ENCODE results near the gene TRNAU1AP.

TRNAU1AP gene

DNA sequence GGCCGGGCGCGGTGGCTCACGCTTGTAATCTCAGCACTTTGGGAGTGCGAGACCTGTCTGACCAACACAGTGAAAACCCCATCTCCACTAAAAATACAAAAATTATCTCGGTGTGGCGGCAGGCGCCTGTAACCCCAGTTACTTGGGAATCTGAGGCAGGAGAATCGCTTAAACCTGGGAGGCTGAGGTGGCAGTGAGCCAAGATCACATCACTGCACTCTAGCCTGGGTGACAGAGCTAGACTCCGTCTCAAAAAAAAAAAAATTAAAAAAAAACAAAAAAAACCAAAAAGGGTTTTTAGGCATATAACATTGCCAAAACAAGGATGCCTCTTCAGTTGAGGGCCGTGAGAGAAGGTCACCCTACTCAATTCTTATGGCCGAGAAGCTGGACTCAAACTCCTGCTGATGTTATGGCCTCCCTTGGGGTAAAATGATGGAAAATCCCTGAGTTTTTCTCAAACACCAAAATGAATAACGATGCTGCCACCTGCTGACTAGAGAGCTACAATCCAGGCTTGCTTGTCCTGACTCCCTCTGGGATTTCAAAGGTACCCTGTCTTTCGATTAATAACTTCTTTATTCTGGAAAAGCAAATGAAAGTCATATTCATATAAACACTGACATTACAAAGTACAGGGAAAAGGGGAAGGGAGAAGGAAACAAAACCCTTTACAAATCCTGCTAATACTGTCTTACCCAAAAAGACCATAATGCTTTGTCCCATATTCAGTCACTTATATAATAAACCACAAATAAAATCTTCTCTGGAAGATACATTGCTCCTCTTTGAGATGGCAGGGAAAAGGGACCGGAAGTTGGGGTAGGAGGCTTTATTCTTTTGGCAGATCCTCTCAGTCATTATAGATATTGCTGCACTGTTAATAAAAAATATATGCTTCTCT lies 49.9 kb downstream of the TRNAU1AP start:
- TF ChIP-seq POLR2AphosphoS5 (IDR thresholded peaks at IDR 0.05; ENCODE audit: low read depth, low read length): no peak
- no peak for TF ChIP-seq POLR2A (IDR thresholded peaks at IDR 0.05; ENCODE audit: low read depth, low read length)
- no peak for TF ChIP-seq TAF1 (IDR thresholded peaks at IDR 0.05; ENCODE audit: borderline replicate concordance, low read depth, low read length)
- peak; percentile 56 for FAIRE-seq
- DNase-seq (ENCODE audit: insufficient read length): no peak

DNA sequence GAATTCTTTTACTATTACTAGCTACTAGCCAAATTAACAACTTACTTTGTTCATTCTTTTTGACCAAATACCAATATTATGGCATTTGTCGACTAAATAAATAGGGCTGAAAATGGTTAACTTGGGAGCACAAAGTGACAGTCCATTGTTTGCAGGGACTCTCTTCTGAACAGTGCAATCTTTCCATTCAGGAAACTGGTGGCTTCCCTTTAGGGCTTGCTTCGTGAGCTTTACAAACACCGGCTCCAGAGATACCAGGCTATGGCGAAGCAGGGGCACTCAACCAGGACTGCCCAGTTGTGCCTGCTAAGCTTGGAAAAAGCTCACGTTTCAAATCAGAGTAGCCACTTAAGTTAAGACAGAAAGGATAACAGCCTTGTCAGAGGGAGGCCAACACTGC lies 51.5 kb downstream of the TRNAU1AP start:
- FAIRE-seq: no peak
- TF ChIP-seq TAF1 (IDR thresholded peaks at IDR 0.05; ENCODE audit: borderline replicate concordance, low read depth, low read length) (no peak), POLR2A (IDR thresholded peaks at IDR 0.05; ENCODE audit: low read depth, low read length) (no peak), POLR2AphosphoS5 (IDR thresholded peaks at IDR 0.05; ENCODE audit: low read depth, low read length) (no peak)

DNA sequence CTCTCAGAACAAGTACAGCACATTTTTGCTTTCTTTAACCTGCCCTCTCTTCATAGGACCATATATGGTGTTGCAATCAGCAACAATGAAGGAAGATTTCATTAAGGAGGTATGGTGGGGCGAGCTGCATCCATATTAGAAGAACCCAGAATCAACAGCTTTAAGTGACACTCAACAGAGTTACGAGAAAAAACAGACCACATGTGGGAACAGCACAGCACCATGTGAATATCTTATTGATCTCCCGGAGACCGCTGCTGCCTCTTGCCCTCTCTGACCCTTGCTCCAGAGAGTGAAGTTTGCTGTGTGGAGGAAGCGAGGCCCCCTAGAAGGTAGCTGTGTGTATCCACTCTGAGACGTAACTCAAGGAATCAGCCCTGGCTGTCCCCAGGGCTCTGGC lies 52.1 kb downstream of the TRNAU1AP start:
- no peak for DNase-seq (ENCODE audit: insufficient read length)
- FAIRE-seq: no peak
- TF ChIP-seq POLR2A (IDR thresholded peaks at IDR 0.05; ENCODE audit: low read depth, low read length) (no peak), POLR2AphosphoS5 (IDR thresholded peaks at IDR 0.05; ENCODE audit: low read depth, low read length) (no peak), TAF1 (IDR thresholded peaks at IDR 0.05; ENCODE audit: borderline replicate concordance, low read depth, low read length) (no peak)

More for the DNA sequence above, 51.5 kb downstream of the TRNAU1AP start:
- DNase-seq (ENCODE audit: insufficient read length): no peak

DNA sequence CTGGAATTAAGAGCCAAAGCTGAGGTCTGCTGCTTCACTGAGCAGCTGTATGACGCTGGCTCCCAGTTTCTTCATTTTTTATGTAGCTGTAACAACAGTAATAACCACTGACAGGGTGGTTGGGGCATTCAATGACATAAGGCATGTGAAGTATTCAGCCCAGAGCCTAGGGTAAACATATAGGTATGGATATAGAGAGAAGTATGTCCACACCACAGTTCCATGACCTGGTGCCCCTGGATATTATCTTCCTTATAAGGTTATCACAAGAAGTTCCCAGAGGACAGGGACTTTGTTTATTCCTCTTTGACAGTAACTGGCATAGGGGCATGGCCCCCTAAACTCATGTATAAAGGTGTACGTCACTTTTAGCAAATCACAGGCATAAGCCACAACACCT lies 53.9 kb downstream of the TRNAU1AP start:
- no peak for TF ChIP-seq POLR2AphosphoS5 (IDR thresholded peaks at IDR 0.05; ENCODE audit: low read depth, low read length)
- no peak for TF ChIP-seq TAF1 (IDR thresholded peaks at IDR 0.05; ENCODE audit: borderline replicate concordance, low read depth, low read length)
- no peak for TF ChIP-seq POLR2A (IDR thresholded peaks at IDR 0.05; ENCODE audit: low read depth, low read length)
- FAIRE-seq: no peak
- DNase-seq (ENCODE audit: insufficient read length): no peak

DNA sequence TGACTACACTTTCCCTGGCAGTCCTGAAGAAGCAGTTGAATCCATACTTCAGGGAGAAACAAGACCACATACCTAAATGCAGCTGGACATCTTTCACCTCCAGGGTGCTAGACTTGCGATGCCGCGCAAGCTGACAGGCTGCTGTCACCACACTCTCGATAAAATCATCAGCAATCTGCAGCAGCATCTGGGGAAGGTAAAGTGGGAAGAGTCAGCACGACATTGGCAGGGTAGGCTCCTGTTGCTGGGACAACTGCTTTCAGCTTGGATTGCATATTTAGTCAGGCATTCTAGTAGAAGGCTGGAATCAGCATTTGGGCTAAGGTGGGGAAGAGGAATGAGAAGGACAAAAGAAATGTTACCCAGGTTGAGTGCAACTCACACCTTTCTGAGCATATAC lies 60.3 kb downstream of the TRNAU1AP start:
- TF ChIP-seq TAF1 (IDR thresholded peaks at IDR 0.05; ENCODE audit: borderline replicate concordance, low read depth, low read length): no peak
- TF ChIP-seq POLR2AphosphoS5 (IDR thresholded peaks at IDR 0.05; ENCODE audit: low read depth, low read length): no peak
- TF ChIP-seq POLR2A (IDR thresholded peaks at IDR 0.05; ENCODE audit: low read depth, low read length): no peak
- FAIRE-seq (no peak), DNase-seq (ENCODE audit: insufficient read length) (no peak)
